ENCODE data around the gene OR2T2.
"Not testable (repeated sequence)": the region's sequence is repeated elsewhere in the genome, so short reads cannot be mapped to it uniquely, and the experiment has no call there.

Gene OR2T2

GRCh38 chr1:248450466-248451145 lies 5.2 kb downstream of the OR2T2 start:
- DNase-seq (ENCODE audit: low read depth): not testable (repeated sequence)

DNA sequence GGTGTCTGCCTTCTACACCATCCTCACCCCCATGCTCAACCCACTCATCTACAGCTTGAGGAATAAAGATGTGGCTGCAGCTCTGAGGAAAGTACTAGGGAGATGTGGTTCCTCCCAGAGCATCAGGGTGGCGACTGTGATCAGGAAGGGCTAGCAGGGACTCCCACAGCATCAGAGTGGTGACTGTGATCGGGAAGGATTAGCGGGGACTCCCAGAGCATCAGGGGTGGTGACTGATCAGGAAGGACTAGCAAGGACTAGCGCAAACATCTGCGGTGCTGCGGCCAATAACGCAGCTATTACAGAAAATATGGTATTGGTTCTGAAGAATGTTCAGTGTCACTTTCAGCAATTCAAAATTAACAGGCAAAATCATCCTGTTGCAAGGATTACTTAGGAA lies 8.2 kb downstream of the OR2T2 start:
- DNase-seq (ENCODE audit: low read depth): not testable (repeated sequence)

- not testable (repeated sequence) for DNase-seq (ENCODE audit: low read depth)
Observed at GRCh38 chr1:248455045-248455444, 9.6 kb downstream of the OR2T2 start.

DNA sequence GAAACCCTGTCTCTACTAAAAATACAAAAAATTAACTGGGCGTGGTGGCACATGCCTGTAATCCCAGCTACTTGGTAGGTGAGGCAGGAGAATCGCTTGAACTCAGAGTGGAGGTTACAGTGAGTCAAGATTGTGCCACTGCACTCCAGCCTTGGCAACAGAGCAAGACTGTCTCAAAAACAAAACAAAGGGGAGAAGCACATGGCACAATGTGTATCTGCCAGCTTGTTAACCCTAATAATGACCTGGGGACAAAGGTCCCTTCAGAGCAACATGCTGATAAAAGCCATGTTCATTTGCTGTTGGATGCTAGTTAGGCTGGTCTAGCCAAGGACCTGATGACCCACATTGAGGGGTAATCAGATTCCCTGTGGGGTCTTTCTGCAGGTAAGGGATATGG lies 11.2 kb downstream of the OR2T2 start:
- DNase-seq (ENCODE audit: low read depth): not testable (repeated sequence)

GRCh38 chr1:248459117-248459516 lies 13.7 kb downstream of the OR2T2 start:
- not testable (repeated sequence) for DNase-seq (ENCODE audit: low read depth)

DNA sequence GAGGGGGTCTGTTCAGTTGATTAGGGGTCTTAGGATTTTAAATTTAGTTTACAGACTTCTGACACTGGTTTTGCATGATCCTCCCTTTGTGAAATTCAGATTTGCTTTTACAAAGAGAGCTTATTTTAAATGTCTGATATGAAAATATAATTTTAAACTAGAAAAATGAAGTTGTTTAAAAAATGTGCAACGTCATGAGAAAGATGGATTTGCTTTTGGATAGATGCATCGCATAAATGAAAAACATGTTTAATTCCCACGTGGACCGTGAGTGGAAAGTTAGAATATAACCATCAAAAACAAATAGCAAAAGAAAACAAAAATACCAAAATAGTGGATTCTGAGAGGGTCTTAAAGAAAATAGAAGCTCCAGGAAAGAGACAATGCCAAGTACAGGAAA lies 25.7 kb downstream of the OR2T2 start:
- no peak for DNase-seq (ENCODE audit: low read depth)

GRCh38 chr1:248472111-248472510 lies 26.7 kb downstream of the OR2T2 start:
- DNase-seq (ENCODE audit: low read depth): not testable (repeated sequence)

DNA sequence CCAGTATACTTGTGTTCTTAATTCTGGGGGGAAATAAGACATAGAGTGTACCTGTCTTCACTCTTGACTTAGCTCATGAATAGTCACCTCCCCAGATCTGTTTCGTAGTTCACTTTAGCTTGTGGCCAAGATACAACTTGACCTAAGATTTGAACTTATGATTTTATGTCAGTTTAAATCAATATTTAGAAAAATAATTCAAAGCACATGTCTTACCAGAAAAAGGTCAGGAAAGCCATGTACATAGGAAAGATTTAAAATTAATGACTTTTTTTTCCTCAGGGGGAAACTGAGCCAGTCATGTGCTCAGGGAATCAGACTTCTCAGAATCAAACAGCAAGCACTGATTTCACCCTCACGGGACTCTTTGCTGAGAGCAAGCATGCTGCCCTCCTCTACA lies 27.6 kb downstream of the OR2T2 start, which contains the start of gene OR2T3:
Gene OR2T3 (plus strand): TSS at position 301 of the 400 bp plus-strand sequence. CDS start 0 bp downstream, at position 301.
- not testable (repeated sequence) for DNase-seq (ENCODE audit: low read depth)

DNA sequence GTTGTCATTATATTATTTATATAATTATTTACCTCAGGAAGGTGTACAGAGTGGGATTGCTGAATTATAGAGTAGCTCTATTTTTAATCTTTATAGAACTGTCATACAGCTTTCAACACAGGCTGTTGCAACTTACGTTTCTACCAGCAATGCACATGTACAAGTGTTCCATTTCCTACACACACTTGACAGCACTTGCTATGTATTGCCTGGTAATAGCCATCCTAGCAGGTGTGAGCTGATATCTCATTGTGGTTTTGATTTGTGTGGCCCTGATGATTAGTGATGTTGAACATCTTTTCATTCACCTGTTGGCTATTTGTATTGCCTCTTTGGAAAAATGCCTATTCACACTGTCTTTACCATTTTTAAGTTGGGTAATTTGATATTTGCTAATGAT lies 30.2 kb downstream of the OR2T2 start:
- DNase-seq (ENCODE audit: low read depth): not testable (repeated sequence)

DNA sequence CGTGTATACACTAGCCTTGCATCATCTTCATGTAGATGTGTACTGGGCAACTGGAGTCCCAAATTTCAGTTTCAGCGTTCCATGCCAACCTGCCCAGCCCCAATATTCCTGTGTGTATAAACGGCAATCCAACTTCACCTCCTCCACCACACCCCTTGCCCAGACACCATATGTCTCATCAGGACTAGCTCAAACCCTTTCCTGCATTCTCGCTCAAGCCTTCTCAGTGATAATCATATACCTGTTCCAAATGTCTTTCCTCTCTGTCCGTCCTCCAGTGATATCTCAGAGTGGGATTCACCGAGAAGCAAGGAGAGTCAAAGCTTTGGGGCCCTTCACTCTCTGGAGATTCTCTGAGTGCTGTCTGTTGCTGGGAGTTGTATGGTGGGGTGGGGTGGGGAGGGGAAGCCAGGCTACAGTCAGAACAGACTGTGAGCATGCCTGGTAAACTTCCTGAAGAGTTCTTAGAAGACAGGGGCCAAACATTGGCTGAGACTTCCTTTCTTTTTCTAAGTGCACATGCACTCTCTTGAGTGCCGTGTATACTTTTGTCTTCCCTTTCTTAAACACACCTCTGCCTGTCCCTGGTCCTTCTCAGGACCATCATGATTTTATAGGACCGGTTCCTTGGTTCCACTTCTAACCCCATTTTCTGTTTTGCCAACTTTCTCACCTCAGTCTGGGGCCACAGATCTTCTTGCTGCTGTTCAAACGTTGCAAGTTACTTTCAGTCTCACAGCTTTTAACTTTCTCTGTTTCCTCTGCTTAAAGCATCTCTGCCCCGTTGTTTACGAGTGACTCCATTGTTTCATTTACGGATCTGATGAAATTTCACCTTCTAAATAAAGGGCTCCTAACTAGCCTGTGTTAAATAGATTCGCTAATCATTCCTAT lies 36.5 kb downstream of the OR2T2 start:
- not testable (repeated sequence) for DNase-seq (ENCODE audit: low read depth)

DNA sequence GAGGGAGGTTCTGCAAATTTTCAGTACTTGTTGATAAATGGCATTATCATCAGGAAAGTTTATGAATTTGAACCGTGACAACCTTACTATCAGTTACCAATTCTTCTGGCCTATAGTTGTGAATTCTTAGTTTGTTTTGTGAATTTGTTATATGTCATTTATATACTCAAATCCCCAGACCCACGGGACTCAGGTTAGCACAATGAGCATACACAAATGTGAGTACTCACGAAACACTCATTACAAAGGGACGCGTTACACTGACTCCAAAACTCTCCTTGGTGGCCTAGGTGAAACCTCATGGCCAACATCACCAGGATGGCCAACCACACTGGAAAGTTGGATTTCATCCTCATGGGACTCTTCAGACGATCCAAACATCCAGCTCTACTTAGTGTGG lies 42.9 kb downstream of the OR2T2 start, which contains the start of gene OR2T5:
Gene OR2T5 (plus strand): TSS at position 301 of the 400 bp plus-strand sequence. CDS start 0 bp downstream, at position 301.
- DNase-seq (ENCODE audit: low read depth): not testable (repeated sequence)

DNA sequence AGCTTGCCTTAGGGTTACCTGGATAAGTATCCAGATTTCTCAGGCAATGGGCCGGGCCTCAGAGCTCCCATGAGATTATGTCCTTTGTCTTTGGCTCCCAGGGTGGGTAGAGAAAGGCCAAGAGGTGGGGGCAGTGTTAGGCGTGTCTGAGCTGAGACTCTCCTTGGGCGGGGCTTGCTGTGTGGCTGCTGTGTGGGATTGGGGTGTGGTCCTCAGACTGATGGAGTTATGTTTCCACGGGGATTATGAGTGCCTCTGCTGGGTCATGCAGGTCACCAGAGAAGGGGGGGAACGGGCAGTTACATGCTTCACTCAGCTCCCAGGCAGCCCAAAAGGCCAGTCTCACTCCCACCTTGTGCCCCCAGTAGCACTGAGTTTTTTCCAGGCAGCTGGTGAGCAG lies 51.2 kb downstream of the OR2T2 start:
- DNase-seq (ENCODE audit: low read depth): not testable (repeated sequence)

GRCh38 chr1:248500305-248501035 lies 55.0 kb downstream of the OR2T2 start:
- not testable (repeated sequence) for DNase-seq (ENCODE audit: low read depth)
